IMR-90 (cell line): ENCODE data around the gene HLA-DMB.

ENCODE experiments used
- BHLHE40 ChIP-seq: fragments of 150-350 bp; IDR thresholded peaks from 2 replicates; pipeline ENCODE4 v1.6.1; 2016; ENCODE audit warnings: mild to moderate bottlenecking, low read depth, low read length
- CEBPB ChIP-seq: IDR thresholded peaks from 2 replicates; pipeline ENCODE4 v1.6.1; 2012; ENCODE audit warnings: low read depth, low read length, improper control_type of control experiment
- FOS ChIP-seq: fragments of 150-350 bp; IDR thresholded peaks from 2 replicates; pipeline ENCODE4 v1.6.1; 2016; ENCODE audit warnings: low read depth, low read length
- MAZ ChIP-seq: IDR thresholded peaks from 2 replicates; pipeline ENCODE4 v1.6.1; 2012; ENCODE audit warnings: low read depth, mild to moderate bottlenecking, low read length, improper control_type of control experiment, moderate library complexity, borderline replicate concordance
- MXI1 ChIP-seq: IDR thresholded peaks from 2 replicates; pipeline ENCODE4 v1.6.1; 2012; ENCODE audit warnings: low read depth, mild to moderate bottlenecking, low read length, moderate library complexity, borderline replicate concordance
- NFE2L2 ChIP-seq: fragments of 150-350 bp; IDR thresholded peaks from 2 replicates; pipeline ENCODE4 v1.6.1; 2016; ENCODE audit warnings: low read depth, mild to moderate bottlenecking, low read length
- POLR2A ChIP-seq: IDR thresholded peaks from 2 replicates; pipeline ENCODE4 v1.6.1; 2012; ENCODE audit warnings: mild to moderate bottlenecking, low read depth, low read length
- RAD21 ChIP-seq: IDR thresholded peaks from 2 replicates; pipeline ENCODE4 v1.6.1; 2012; ENCODE audit warnings: low read length, improper control_type of control experiment
- RCOR1 ChIP-seq: IDR thresholded peaks from 2 replicates; pipeline ENCODE4 v1.6.1; 2012; ENCODE audit warnings: mild to moderate bottlenecking, low read length, improper control_type of control experiment; ENCODE audit not compliant: insufficient replicate concordance
- RFX5 ChIP-seq: IDR thresholded peaks from 2 replicates; pipeline ENCODE4 v1.8.0; 2012; ENCODE audit warnings: low read depth, mild to moderate bottlenecking, low read length, moderate library complexity
- SMC3 ChIP-seq: fragments of 150-350 bp; IDR thresholded peaks from 2 replicates; pipeline ENCODE4 v1.6.1; 2016; ENCODE audit warnings: low read depth, mild to moderate bottlenecking, antibody characterized with exemption, low read length, moderate library complexity
- USF2 ChIP-seq: fragments of 150-350 bp; IDR thresholded peaks from 2 replicates; pipeline ENCODE4 v1.6.1; 2017; ENCODE audit warnings: mild to moderate bottlenecking, antibody characterized with exemption, low read length, low read depth
- TF ChIP-seq, protein P1 (sequence below): conservative IDR thresholded peaks from 2 replicates; pipeline ENCODE4 v1.5.1; 2012; ENCODE audit warnings: mild to moderate bottlenecking, low read depth, low read length, improper control_type of control experiment

DNA sequence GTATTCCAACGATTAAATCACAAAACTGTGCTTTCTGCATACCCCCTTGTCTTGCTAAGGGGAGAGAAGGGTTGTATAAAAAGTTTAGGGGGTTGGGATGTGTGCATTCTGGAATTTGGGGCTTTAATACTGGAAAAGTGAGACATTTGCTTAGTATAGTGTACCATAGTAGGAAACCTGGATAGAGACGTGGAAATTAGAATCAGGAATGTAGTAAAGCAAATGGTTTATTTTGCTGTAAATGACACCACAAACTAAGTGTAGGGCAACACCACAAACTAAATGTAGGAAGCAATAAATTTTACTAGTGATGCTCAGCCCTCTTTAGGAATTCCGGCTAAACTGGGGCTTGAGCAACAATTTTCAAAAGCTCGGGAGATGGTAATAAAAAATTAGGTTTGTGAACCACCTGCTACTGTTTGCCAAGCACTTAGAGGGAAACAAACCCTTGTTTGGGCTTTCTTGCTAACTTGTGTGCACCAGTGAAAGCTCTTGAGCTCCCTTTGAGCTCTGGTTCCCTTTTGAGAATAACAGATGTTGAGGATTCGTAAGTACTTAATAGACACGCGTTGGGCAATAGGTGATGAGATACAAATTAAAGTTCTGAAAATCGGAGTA lies 41.4 kb upstream of the HLA-DMB start:
- no peak for TF ChIP-seq RAD21
- TF ChIP-seq, protein P1, sequence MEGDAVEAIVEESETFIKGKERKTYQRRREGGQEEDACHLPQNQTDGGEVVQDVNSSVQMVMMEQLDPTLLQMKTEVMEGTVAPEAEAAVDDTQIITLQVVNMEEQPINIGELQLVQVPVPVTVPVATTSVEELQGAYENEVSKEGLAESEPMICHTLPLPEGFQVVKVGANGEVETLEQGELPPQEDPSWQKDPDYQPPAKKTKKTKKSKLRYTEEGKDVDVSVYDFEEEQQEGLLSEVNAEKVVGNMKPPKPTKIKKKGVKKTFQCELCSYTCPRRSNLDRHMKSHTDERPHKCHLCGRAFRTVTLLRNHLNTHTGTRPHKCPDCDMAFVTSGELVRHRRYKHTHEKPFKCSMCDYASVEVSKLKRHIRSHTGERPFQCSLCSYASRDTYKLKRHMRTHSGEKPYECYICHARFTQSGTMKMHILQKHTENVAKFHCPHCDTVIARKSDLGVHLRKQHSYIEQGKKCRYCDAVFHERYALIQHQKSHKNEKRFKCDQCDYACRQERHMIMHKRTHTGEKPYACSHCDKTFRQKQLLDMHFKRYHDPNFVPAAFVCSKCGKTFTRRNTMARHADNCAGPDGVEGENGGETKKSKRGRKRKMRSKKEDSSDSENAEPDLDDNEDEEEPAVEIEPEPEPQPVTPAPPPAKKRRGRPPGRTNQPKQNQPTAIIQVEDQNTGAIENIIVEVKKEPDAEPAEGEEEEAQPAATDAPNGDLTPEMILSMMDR: no peak
- TF ChIP-seq FOS: no peak
- TF ChIP-seq BHLHE40: no peak
- TF ChIP-seq CEBPB: no peak
- peak; percentile 33; the same call in 1 of the 2 replicates for TF ChIP-seq POLR2A
- TF ChIP-seq RCOR1: no peak
- no peak for TF ChIP-seq MXI1
- TF ChIP-seq USF2: no peak
- no peak for TF ChIP-seq SMC3
- TF ChIP-seq MAZ: no peak
- TF ChIP-seq RFX5: no peak
- TF ChIP-seq NFE2L2: no peak
